Bone marrow (tissue), 2 donors: ENCODE data around the gene GPR101.

Source experiments
- DNase-seq, 2 donors: peaks; one replicate each; lab custom pipeline; 2025; lab: John Stamatoyannopoulos, UW

The GPR101 gene, protein sequence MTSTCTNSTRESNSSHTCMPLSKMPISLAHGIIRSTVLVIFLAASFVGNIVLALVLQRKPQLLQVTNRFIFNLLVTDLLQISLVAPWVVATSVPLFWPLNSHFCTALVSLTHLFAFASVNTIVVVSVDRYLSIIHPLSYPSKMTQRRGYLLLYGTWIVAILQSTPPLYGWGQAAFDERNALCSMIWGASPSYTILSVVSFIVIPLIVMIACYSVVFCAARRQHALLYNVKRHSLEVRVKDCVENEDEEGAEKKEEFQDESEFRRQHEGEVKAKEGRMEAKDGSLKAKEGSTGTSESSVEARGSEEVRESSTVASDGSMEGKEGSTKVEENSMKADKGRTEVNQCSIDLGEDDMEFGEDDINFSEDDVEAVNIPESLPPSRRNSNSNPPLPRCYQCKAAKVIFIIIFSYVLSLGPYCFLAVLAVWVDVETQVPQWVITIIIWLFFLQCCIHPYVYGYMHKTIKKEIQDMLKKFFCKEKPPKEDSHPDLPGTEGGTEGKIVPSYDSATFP

DNA sequence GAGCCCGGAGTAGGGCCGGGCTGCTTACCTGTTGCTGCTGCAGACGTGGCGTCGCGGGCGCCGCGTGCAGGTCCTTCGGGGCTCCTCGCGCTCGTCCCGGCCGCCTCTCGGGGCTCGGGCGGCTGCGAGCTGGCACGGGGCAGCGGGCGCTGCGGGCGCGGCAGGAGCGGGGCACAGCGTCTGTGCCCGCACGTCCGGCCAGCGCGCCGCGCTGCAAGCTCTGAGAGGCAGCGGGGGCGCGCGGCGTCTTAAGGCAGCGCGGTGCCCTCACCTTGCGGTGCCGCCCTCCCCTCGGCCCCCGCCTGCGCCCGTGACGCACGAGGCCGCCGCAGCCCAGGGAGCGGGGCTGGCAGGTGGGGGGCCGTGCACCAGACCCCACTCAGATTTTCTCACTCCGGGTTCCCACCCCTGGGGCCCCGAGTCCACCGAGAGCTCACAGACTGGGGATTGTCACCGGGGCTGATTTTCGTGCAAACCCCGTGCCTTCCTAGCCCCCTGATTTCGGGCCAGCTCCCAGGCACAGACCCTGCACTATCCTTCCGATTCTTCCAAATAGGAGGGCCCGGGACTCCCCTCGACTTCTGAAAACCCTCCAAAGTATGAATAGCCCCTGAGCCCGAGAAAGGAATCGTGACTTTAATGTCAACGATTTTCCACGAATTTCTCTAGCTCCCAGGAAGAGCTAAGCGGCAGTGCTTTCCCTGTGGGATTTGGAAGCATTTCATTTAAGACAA lies at the start of gene GPR101:
Gene GPR101, minus strand, starts transcription at position 222 of the 734 bp plus-strand sequence. CDS start 2,321 bp downstream, outside the sequence.
- DNase-seq: no peak

DNA sequence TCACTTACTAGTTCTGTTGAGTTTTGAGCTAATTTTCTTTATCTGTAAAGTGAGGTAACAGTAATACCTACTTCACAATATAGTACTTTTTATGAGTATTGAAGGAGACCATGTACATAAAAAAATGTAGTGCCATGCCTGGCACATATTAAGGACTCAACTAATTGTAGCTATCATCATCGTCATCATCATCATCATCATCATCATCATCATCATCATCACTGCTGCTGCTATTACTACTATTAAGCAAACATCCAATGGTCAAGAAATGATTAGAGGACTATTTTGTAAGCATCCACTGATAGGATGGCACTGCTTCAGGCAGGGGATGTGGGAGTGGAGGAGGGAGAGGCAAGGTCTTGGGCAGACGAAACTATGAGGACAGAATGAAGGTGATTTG lies 47.4 kb upstream of the GPR101 start:
- DNase-seq: no peak

DNA sequence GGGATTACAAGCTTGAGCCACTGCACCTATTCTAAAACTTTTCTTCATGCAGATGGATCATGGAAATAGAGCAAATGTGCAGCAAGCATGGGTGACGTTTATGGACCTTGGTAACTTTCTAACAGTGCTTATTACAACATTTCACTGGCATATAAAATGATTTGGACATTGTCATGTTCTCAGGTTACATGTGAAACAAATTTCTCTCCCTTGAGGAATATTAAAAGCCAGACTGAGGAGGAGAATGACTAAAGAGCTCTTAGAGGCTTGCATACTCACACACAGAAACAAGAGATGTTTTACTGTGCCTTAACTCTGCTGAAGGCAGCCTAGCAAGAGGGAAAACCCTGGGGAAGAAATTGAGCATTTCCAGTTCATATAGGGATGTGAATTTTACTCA lies 38.6 kb upstream of the GPR101 start:
- no peak for DNase-seq

DNA sequence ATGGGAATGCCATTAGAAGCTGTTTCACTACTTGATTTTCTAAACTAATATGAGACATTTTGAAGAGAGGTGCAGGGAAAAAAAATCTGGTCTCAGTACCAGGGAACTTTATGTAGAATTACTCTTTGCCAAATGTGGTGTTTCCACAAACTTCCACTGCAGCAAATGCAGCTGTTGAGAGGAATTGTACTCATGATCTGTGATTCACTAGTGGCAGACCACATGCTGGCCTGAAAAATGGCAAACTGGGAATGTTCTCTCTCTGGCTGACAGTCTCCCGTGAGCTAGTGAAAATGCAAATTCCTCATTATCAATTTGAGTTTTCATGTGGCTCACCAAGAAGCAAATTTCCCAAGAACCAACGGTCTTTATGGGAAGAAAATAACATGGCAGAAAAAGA lies 37.8 kb upstream of the GPR101 start:
- no peak for DNase-seq

DNA sequence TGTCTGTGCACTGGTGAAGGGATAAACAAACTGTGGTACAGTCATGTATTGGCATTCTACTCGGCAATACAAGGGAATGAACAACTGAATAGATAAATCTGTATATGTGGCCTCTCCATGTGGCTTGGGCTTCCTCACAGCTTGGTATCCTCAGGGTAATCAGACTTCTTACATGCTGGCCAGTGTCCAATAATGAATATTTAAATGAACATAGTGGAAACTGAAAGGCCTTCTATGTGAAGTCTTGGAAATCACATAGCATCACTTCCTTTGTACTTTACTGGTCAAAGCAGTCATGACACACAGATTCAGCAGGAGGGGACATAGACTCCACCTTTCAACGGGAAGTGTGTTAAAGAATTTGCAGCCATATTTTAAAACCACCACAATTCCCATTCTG lies 33.4 kb upstream of the GPR101 start:
- DNase-seq: no peak

DNA sequence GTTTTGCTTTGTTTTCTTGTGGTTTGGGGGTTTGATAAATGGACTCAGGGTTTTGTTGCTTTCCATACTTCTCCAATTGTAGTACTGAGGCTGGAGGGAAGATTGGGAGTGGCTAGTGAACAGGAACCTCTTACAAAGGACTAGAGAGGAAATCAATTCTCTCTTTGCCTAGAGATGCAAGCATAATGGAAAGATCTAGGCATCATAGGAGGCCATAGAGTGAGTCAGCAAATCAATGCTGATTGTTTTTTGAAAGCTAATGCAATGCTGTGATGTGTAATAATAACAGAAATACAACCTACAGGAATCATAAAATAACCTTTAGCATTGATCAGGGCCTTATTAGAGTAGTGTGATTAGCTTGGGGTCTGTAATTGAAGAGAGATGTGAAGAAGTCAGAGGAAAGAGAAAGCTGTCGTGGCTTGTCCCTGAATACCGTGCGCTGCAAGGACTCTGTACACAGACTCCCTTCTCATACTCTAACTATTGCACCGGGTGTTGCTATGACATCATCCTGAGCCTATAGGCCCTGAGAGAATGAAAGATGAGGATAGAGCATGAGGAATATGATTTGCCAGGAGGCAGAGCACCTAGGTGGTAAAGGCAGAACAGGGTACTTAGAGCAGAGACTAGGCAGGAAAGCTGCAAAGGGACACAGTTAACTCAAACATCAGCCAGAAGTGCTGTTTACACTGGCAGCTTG lies 29.3 kb upstream of the GPR101 start:
- no peak for DNase-seq

DNA sequence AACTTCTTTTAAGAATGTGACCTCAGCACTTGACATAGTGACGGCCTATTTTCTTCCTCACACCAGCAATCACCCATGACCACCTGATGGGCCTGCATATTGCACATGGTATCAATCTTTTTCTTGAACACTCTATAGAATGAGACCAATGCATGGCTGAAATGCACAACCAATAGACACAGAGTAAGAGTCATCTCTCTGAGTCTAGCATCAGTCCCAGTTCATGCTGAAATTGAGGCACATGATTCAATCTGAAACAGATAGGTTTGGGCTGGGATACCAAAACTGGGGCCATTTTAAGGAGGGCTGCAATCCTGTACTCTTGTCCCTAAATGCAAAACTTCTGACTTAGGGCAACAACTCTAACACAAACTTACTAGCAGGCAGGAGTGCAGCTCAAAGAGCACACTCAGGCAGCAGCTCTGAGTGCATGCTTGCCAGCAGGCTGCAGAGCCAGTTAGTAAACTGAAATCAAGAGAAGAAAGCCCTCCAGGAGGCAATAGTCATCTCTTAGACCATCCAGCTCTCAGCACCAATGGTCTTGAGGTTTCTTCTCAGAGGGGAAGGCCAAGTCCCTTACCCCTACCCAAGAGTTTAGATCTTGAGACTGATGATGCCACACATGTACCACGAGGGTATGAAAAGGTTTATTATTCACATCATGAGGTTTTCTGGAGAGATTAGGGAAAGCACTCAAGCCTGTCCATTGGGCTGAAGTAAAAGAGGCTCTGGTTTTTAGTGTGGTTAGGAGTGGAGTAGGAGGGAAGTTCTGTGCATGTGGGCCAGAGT lies 24.7 kb upstream of the GPR101 start:
- DNase-seq: no peak

DNA sequence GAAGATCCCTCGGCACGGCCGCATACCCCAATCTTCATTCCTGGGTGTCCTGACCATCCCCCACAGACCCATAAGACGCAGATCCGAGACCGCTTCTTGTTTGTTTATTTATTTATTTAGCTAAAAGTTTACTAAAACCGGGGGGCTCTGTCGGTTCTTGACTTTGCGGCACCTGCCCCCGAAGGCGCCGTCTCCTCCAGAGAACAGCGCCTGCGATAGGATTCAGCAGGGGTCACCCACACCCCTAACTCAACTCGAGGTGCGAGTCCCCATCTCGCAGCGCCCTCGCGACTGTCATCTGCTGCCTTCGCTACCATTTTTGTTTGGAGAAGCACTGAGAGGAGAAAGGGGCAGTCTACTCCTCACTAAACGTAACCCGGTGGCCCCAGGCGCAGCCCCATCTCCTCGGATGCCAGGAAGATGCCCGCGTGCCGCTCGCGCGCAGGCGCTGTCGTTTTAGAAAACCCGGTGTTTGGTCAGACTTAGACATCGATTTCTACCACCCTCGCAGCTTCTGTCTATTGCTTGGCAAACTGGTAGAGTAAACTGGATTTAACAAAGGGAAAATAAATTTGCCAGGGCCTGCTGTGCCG lies 18.9 kb upstream of the GPR101 start:
- DNase-seq: no peak

DNA sequence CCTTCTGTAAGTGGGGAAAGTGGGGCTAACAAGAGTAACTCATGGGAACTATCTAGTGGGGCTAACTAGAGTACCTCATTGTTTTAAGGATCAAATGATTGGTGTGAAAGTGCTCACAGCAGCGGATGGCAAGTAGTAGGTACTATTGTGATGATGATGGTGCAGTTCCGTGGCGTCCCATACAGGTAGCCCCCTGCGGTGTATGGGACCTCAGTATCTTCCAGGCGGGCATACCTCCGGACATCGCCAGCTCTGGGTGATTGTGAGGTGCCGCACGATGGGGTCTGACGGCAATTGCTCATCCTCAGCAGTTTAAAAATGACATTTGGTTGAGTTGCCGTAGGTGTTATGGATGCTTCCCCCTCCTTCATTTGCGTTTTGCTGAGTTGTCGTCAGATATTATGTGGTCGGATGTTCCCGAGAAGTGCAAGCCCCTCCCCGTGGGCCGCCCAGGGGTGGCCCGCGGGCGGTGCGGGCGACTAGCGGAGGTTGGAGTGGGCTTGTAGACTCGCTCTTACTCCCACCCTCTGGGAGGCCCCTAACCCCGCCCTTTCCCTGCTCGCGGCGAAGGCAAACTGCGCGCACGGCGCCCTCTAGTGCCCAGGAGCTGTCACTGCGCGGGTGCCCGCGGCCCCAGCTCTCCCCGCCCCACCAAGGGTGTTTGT lies 18.3 kb upstream of the GPR101 start:
- peak in 1 of 2 donors; percentile 5 for DNase-seq

DNA sequence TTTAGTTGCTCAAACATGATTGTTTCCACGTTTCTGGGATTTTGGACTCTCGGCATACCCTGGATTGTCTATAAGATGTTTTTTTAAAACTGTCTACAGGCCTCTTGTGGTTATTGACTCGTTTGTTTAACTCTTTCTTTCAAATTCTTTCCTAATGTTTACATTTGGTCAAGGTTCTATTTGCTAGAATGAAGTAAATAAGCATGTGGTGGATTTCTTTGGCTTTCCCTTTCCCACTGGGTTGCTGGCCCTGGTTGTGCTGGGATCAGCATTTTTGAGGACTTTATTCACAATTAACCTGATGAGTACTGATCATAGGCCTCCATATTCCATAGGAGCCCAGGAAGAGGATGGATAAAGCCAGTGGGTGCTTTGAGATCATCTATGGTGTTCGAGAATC lies 11.1 kb upstream of the GPR101 start:
- no peak for DNase-seq

DNA sequence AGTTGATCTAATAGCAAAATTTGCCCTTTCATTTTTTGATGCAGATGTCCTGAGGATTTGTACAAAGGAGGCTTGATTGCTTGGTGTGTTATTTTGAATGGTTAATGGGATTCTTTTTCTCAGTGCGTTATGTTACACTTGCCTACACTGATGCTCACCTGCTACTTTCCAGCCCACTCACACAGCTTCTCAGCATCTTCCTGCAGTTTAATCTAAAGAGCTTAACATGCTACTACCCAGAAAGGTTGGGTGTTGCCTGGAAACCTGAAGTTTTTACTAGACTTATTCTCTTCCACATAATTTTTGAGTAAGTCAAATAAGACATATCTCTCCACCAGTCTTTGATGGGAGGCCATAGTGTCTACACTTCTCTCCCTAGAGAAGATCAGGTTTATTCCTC lies 9.9 kb upstream of the GPR101 start:
- no peak for DNase-seq

DNA sequence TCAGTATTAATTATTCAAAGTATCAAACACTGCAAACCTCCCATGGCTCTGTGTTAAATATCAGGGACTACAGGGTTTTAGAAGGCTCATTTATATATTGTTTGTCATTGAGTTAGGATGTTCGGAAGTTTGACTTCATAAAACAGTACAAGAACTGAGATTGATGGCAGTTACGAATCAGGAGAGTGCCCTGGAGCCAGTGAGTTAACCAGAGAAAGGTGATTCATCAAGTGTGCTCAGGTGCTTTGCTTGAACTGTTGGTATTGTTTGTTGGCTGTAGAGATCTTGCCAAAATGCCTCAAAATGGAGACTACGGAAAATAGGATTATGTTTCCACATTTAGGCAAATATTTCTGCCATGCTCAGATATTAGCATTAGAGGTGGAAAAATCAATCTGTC lies 7.5 kb upstream of the GPR101 start:
- no peak for DNase-seq

DNA sequence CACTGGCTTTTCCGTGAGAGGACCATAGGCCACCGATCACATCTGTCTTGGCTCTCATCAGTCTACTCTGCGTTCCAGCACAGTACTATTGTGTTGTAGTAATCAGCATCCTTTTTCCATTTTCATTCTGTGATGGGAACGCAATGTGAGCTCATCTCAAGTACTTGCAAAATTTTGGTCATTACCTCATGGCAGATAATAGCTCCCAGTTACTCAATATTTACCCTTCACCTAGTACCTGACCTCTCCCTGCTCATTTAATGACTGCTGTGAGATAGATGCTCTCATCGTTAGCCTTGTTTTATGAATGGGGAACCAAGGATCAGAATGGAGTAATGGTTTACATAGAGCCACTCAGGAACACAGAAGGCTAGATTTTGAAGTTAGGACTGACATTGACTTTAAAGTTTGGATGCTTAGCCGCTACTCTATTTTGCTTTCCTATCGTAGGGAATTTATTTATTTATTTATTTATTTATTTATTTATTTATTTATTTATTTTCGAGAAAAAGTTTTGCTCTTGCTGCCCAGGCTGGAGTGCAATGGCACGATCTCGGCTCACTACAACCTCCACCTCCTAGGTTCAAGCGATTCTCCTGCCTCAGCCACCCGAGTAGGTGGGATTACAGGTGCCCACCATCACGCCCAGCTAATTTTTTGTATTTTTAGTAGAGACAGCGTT lies 6.5 kb upstream of the GPR101 start:
- DNase-seq: no peak

DNA sequence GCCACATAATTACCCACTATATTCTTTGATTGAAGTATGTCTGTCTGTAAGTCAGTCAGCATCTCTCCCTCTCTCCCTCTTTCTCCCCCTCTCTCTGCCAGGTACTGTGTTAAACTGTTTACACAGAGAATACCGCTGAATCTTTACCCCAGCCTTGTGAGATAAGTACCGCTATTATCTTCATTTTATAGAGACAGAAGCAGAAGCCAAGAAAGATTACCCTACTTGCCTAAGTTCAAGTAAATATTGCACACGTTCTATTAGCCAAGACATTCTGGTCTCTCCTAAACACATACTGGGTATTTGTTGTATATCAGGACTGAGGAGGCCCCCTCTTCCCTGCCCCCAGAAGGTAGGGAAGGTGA lies 695 bp upstream of the GPR101 start:
- DNase-seq: no peak

DNA sequence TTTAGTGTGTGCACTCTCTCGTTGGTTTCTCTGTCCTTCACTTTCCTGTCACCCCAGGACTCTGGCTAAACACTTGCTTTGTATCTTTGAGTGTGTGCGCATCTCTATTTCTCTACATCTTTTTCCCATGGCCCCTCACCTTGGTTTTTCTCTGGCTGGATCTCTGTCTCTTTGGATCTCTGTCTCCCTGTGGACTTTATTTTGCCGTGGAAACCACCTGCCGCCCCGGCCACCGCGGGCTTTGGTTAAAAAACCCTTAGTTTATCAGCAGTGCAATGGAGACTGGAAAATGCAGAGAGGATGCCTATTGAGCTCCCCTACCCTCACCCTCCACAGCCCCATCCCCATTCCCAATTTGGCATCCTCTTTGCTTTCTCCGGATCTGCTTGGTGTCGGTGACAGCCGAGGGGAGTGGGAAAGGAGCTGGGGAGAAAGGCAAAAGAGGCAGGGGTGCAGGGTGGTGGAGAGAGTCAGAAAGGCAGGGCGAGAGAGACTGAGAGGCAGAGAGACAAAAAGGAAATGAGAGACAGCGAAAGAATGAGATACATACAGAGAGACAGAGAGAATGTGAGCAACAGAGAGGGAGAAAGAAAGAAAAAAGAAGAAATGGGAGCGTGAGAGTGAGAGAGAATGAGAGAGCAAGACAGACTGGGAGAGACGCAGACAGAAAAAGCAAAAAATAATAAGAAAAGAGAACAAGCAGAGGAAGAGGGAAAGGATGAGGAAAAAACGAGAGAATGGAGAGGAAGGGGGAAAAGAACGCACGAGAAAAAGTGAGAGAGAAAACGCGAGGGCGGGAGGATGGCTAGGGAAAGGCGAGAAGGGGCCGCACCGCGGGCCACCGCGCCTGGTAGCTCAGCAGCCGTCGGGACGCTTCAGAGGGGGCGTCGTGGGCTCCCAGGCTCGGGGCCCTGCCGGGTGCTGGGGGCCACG lies 688 bp downstream of the GPR101 start:
- no peak for DNase-seq

DNA sequence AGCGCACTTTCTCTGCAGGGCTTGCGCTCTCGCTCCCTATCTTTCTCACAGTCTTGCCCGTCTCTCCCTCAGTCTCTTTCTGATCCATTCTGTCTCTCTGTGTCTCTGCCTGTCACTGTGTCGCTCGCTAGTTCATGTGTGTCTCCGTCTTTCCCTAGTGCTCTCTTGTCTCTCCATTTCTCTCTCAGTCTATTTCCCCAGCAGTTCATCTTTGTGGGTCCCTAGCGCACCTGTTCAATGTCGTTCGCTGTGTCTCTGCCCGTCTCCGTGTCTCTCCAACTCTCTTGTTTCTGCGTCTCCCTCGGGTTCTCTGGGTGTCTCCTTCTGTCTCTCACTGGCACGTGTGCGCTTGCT lies 1.5 kb downstream of the GPR101 start:
- DNase-seq: no peak

DNA sequence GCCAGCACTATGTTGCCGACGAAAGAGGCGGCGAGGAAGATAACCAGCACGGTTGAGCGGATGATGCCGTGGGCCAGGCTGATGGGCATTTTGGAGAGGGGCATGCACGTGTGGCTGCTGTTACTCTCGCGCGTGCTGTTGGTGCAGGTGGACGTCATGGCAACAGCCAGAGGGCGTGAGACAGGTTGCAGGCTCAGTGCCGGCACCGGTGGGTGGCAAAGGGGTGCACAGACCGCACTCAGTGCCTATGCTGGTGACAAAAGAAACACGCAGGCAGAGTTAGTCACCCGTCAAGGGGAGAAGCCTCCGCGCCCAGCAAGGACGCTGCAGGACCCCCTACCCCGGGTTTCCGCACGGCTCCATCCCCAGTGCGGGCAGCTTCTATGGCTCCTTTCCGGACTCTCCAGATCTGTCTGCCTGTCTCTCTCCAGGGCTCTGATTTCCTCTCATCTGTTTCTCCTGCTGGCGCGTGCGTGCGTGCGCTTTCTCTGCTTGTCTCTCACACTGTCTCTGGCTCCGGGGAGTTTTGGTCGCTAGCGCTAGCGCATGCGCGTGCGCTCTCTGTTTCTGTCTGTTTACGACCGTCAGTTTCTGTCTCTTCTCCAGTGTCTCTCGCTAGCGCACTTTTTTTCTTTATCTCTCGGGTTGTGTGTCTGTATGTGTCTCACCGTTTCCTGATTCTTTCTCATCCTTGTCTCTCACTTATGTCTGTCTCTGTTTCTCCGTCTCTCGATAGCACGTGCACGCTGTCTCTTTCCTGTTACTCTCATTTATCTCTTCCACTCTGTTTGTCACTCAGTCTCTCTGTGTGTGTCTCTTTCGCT lies 2.1 kb downstream of the GPR101 start:
- no peak for DNase-seq

DNA sequence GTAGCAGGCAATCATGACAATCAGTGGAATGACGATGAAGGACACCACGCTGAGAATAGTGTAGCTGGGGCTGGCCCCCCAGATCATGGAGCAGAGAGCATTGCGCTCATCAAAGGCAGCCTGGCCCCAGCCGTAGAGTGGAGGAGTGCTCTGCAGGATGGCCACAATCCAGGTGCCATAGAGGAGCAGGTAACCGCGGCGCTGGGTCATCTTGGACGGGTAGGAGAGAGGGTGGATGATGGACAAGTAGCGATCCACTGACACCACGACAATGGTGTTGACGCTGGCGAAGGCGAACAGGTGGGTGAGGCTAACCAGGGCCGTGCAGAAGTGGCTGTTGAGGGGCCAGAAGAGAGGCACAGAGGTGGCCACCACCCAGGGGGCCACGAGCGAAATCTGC lies 2.8 kb downstream of the GPR101 start:
- no peak for DNase-seq
